Stimulated activated CD4-positive, alpha-beta T cell treated with anti-CD3 and anti-CD28 coated beads, Interleukin-12 subunit alpha, Interleukin-12 subunit beta, amount 100 ng/mL, for 48 hours (primary cell): ENCODE results near the gene EPB41L4A.

ENCODE experiments used
- DNase-seq, 3 donors: peaks; one replicate each; pipeline ENCODE4 v3.0.0-alpha.2; 2020; ENCODE audit warnings: low read depth in 2 of 3, low spot score in 1 of 3

The EPB41L4A gene

GRCh38 chr5:112356178-112356956 is 62.7 kb downstream of the EPB41L4A start:
- no peak for DNase-seq

DNA sequence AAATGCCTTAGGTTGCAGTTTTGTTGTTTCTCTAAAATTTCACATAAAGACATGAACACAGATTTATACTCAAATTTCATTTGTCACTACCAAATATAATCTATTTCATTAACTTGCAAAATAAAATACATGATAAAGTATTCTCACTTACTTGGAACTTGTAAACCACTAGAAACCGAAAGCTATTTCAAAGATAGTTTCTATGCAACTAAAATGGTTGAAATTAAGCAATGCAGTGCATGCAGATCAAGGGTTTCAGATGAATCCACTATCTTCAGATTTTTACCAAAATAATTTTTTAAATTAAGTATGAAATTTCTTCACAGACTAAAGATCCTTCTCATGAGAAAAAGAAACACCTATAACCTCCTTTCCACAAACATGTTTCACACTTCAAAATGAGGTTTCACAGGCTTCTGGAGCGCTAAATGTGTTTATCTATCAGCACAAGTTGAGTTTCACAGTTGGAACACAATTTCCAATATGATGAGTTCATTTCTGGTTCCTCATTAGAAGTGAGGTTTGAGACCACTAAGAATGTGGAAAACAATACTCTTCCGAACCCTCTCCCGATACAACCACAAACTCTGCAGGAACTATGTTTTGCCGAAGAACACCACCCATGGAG is 63.9 kb downstream of the EPB41L4A start:
- no peak for DNase-seq

DNA sequence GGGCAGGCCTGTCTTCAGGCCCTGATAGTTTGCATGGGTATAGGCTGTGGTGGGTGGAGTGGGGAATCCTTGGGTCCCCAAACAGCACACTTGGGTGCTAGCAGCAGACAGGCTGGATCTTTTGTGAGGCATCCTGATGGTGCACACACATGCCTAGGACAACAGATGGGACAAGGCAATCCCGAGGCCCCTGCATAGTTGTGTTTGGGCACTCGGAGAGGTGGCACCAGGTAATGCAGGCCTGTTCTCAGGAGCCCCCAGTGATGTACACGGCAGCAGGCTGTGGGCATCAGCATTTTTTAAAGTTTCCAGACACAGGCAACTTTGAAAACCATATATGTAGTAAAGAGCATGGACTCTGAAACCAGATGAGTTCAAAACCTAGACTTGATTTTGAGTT is 65.4 kb downstream of the EPB41L4A start:
- no peak for DNase-seq

DNA sequence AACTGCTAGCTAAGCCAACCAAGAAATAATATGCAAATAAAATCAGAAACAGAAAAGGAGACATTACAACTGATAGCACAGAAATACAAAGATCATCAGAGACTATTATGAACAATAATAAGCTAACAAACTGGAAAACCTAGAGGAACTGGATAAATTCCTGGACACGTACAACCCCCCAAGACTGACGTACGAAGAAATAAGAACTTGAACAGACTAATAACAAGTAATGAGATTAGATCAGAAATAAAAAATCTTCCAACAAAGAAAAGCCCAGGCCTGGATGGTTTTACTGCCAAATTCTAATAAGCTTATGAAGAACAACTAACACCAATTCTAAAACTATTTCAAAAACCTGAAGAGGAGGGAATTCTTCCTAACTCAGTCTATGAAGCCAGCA is 67.9 kb downstream of the EPB41L4A start:
- no peak for DNase-seq

- no peak for DNase-seq
Observed at GRCh38 chr5:112350626-112351025, 68.5 kb downstream of the EPB41L4A start.

DNA sequence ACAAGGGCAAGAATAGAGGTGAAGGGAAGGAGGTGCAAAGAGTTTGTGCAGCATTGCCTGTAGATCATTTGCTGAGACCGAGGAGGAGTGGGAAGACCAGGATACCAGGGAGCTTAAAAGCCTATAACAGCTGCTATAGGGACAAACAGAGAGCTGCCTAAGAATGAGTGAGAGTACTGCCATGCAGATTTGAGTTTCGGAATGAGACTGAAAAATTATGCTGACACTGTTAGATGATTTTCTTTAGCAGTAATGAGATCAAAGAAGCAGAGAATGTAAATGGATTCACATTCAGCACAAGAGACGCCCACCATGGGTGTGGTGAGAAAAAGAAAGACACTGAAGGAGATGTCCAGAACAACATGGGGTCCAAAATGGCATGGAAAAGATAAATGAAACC is 69.7 kb downstream of the EPB41L4A start:
- DNase-seq: no peak

GRCh38 chr5:112348915-112349314 is 70.2 kb downstream of the EPB41L4A start:
- DNase-seq: no peak

DNA sequence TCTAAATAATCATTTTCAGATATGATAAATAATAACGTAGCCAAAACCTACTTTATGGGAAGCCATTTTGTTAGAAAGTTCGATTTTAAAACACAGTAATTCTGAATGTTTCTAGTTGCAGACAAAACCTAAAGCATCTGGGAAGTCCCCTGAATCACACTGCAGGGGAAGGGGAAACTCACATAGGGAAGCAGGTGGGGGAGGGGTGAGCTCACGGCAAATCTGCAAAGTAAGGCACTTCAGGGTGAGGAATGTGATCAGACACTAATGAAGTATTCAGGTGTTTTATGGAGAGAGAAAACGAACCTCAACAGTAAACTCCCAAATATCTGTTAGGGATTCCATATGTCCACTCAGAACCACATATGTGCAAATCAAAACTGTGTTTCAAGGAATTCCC is 70.7 kb downstream of the EPB41L4A start:
- no peak for DNase-seq

DNA sequence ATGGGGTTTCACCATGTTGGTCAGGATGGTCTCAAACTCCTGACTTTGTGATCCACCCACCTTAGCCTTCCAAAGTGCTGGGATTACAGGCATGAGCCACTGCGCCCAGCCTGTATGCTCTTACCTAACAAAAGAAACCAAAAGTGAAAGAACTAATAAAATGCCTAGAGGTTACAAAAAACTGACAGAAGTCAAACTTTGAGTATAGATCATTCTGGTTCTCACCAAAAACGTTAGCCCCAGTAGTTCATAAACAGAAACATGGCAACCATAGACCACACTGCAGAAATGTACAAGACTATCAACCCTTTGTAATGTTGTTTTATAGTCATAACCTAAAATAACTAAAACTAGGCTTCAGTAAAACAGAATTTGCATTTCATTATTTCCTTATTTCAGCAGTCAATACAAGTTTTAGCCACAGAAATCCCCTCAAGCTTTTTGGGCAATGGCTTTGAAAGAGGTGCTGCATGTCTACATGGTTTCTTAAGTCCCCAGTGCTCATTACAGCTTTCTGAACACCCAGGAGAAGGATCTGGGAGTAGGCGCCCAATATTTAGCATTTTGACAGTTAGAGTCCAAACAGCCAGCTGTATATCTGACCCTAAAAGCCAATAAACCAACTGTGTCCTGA is 72.5 kb downstream of the EPB41L4A start:
- no peak for DNase-seq

- DNase-seq: no peak
Observed at GRCh38 chr5:112344540-112344939, 74.5 kb downstream of the EPB41L4A start.

- DNase-seq: no peak
Observed at GRCh38 chr5:112342389-112342788, 76.7 kb downstream of the EPB41L4A start.

DNA sequence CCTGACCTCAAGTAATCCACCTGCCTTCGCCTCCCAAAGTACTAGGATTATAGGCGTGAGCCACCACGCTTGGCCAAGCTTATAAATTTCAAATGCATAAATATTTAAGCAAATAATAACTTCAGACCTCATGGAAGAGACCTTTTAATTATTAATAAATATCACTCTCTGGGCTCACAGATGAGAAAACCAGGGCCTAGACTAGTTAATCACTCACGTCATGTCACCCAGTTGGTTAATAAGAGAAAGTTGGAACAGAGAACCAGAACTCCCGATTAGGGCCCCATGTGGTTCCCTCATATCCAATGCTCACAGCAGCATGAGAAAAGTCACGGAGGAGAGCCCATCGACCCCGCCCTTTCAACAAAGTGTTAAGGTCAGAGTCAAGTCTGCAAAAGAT is 79.3 kb downstream of the EPB41L4A start:
- DNase-seq: no peak

DNA sequence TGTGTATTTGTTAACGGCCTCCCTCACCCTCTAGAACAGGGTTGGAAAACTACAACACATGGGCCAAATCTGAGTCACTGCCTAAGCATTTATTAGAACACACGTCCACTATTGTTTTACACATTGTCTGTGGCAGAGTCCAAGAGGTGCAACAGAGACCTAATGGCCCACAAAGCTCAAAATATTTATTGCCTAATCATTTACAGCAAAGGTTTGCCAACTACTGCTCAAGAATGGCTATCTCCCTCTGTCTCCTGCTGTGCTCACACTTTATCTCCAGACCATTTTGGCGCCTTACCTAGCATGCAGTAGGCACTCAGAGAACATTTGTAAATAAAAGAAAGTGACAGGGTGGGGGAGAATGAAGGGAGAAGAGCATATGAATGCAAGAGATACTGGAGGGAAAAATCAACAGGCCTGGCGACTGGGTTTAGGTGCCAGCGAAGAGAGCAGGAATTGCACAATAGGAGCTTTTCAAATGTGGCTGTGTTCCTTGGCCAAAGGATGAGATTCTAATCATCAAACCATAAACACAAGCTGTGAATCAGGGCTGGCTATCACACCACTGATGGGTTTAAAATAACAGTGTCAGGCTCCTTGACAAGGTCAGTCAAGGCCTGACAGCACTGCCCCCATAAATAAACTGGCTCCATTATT is 80.3 kb downstream of the EPB41L4A start:
- DNase-seq: no peak

DNA sequence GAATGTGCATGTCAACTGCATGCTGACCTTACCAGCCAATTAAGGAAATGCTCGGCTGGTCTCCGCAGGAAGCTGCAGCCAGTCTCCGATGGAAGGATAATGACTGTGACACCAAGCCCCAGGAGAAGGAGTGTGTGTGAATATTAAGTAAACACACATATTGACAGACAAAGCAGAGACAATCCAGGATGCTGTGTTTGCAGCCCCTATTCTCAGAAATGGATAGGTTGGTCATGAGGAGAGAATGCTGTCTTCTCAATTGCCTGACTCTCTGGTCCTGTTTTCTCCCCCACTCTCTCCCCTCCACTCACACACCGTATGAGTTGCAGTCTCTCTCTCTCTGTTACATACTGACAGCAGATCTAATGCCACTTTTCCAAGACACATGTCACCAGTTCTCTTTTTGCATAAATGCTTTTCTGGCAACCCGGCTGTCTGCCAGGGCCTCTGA is 85.7 kb downstream of the EPB41L4A start:
- DNase-seq: no peak

DNA sequence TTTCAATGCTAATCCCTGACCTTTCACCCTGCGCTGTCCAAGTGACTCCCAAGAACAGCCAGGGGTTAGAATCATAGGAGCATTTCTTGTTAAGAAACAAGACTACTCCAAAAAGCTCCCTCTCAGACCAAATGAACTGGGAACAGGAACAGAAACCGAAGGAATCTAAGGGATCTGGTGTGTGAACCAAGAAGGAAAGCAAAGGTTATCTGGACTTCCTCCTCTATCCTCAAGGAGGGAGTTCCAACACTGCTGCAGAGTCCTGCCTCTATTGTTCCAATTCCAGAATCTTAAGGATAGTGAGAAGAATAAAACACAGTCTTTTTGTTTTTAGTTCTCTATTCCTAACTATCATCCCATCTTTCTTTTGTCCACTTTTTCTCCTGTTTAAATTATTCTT is 87.2 kb downstream of the EPB41L4A start:
- no peak for DNase-seq

- no peak for DNase-seq
Observed at GRCh38 chr5:112329419-112330090, 89.5 kb downstream of the EPB41L4A start.

GRCh38 chr5:112323166-112323565 is 95.9 kb downstream of the EPB41L4A start:
- DNase-seq: no peak

DNA sequence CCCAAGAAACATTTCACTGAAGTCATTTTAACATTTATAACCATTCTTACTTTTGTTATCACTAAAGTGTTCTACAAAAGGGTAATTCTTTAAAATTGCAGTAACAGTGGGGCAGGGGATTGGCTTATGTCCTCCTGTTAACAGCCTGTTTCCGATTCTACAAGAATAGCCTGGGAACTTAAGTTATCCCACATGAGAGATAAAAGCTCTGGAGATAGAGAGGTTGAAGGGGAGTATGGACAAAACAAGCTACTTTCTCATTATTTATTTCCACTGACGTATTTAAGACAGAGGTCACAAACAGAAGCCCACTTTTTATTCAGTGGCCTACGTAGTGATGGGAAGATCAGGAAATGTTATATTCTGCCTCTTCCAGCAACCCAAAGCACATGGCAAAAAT is 98.7 kb downstream of the EPB41L4A start:
- DNase-seq: no peak

DNA sequence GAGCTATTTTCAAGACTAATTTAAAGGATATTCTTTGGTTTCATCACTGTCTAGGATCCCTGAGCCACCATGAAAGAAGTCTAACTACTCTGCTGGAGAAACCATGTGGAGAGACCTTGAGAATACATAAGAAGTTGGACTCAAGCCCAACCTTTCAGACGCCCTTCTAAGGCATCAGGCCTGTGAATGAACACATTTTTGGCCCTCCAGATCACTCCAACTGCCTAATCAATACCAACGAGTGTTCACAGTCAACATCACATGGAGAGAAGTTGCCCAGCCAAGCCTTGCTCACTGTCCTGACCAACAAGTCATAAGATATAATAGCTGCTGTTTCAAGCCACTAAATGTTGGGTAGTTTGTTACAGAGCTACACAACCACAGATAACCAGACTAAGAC is 100.7 kb downstream of the EPB41L4A start:
- no peak for DNase-seq

DNA sequence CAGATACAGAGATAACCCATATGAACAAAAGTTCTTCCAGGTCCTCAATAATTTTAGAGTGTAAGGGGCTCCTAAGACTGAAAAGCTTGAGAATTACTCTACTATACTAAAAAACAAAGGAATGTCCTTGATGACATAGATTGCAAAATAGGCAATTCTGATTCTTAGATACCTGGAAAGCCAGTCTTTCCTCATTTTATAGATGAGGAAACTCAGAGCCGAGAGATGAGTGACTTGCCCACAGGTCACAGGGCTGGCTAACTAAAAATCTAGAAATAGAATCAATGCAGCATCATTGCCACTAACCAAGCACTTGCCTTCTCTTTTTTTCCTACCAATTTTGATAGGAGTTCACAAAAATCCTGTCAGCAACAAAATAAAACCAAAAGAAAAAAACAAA is 101.2 kb downstream of the EPB41L4A start:
- no peak for DNase-seq

DNA sequence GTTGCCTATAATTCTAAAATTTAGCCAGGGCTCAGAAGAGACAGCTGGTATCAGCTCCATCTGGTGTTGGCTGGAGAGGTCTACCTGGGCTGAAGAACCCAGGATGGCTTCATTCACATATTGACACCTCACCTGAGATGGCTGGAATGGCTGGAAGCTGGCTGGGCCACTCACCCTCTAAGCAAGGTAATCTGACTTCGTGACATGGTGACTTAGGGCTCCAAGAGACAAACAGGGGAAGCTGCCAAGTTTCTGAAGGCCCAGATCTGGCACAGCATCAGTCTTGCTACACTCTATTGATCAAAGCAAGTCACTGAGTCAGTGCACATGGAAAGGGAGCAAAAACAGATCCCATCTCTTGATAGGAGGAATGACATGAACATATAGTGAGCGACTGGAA is 102.3 kb downstream of the EPB41L4A start:
- DNase-seq: no peak
